Measurements from ENCODE around the gene MMP11.

The MMP11 gene

DNA sequence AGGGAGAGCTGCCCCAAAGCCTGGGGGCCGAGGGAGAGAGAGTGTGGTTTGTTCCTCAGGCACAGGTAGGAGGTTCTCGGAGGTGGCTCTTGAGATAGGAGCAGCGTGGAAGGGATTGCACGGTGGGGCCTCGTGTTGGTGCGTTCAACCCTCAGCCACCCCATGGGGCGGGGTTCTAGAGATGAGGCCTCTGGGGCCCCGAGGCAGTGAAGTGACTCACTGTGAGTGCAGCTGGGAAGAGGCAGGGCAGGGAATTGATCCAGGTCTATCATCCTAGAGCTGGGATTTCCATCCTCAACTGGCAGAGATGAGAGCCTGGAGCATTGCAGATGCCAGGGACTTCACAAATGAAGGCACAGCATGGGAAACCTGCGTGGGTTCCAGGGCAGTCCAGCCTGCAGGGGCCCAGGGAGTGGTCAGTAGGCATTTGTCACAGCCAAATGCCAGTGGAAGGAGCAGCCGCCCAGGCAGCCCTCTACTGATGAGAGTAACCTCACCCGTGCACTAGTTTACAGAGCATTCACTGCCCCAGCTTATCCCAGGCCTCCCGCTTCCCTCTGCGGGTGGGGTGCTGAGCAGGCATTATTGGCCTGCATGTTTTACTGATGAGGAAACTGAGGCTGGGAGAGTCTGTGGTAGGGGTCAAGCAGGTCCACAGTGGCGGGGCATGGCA is 9.0 kb downstream of the MMP11 start:
- peak; percentile 66 for DNase-seq

DNA sequence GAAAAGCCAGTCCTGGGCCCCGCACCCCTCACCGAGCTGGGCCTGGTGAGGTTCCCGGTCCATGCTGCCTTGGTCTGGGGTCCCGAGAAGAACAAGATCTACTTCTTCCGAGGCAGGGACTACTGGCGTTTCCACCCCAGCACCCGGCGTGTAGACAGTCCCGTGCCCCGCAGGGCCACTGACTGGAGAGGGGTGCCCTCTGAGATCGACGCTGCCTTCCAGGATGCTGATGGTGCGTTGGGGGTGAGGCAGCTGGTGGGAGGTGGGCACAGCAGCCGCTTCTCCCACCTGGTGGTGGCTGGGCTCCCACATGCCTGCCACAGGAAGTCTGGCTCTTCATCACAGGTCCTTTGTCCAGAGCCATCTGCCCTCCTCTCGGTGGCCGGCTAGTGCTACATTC is 9.6 kb downstream of the MMP11 start:
- DNase-seq: no peak

DNA sequence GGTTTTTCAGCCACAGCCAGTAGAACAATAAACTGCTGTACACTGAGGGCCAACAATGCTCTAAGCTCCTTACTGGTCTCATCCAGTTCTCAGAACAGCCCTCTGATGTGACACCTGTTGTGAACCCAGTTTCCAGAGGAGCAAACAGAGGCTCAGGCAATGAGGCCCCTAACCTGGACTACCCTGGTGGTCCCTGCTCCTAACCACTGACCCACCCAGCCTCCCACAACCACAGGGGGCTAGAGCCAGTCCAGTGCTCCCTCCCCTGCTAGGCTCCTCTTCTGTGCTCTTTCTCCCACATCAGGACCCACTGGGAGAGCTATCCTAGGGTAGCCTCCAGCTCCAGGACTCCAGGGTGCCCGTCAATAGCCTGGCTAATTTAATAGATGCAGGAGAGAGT is 10.1 kb downstream of the MMP11 start:
- DNase-seq: no peak

DNA sequence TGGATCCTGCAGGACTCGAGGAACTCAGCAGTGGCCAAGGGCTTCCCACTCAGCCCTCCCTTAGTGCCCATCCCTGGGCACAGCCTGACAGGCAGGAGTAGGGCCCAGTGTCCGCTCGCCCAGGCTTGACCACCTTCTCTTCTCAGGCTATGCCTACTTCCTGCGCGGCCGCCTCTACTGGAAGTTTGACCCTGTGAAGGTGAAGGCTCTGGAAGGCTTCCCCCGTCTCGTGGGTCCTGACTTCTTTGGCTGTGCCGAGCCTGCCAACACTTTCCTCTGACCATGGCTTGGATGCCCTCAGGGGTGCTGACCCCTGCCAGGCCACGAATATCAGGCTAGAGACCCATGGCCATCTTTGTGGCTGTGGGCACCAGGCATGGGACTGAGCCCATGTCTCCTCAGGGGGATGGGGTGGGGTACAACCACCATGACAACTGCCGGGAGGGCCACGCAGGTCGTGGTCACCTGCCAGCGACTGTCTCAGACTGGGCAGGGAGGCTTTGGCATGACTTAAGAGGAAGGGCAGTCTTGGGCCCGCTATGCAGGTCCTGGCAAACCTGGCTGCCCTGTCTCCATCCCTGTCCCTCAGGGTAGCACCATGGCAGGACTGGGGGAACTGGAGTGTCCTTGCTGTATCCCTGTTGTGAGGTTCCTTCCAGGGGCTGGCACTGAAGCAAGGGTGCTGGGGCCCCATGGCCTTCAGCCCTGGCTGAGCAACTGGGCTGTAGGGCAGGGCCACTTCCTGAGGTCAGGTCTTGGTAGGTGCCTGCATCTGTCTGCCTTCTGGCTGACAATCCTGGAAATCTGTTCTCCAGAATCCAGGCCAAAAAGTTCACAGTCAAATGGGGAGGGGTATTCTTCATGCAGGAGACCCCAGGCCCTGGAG is 10.9 kb downstream of the MMP11 start:
- DNase-seq: no peak

DNA sequence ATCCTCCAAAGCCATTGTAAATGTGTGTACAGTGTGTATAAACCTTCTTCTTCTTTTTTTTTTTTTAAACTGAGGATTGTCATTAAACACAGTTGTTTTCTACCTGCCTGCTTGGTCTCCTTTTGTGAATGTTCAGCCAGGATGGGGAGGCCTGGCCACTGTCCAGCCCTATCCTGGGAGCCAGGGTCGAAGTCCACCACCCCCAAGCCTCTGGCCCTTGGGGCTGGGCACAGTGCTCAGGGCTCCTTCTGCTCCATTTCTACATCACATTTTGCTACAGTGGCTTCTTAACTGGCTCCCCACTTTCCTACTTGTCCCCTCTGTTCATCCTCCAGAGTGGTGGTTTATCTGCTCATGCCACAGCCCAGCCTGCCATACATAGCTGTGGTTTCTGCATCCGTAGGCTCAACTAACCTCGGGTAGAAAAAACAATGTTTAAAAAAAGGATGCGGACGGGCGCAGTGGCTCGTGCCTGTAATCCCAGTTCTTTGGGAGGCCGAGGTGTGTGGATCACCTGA is 11.6 kb downstream of the MMP11 start:
- DNase-seq: peak; percentile 22

DNA sequence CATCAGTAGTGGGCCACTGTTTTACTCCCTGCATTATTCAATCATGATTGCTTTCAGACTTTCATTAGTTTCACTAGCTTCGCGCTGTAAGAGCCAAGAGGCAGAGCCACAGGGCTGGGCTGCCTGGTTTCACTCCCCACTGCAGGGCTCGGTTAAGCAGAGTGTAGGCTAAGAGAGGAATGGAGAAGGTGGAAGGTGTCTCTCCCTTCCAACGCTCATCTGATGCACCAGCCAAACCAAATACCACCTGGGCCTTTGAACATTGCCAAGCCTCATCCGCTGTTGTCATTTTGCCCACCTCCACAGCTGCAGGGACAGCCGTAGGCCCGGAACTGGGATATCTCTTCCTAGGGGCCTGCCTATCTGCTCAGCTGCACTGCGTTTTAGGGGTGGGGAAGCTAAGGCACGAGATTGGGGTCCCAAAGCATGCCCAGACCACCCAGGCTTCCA is 13.6 kb downstream of the MMP11 start:
- no peak for DNase-seq

DNA sequence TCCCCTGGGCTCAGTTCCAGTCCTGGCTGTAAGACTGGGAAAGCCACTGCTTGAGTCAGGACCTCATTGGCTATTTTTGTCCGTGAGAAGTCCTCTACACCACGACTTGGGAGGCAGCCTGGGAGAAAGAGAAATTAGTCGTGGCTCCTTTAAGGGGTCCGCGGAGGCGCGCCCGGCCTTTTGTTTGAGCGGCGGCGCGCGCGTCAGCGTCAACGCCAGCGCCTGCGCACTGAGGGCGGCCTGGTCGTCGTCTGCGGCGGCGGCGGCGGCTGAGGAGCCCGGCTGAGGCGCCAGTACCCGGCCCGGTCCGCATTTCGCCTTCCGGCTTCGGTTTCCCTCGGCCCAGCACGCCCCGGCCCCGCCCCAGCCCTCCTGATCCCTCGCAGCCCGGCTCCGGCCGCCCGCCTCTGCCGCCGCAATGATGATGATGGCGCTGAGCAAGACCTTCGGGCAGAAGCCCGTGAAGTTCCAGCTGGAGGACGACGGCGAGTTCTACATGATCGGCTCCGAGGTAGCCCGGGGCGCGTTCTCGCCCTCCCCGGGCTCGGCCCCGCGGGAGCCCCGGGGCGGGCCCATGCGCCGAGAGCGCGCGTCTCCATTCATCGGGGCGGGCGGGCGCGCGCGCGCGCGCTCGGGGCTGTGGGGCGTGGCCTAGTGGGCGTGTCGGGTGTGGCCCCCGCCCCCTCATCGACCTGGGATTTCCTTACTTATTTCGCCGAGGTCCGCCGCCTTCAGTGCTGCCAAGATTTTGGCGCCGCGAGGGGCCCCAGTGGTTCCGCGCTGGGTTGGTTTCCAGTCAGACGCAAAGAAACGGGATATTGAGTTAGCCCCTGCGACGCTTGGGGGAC is 14.3 kb downstream of the MMP11 start, which contains the start of gene SMARCB1:
Gene SMARCB1 (plus strand): TSS at position 215 of the 848 bp plus-strand sequence. CDS start 204 bp downstream, at position 419.
- peak; percentile 91 for DNase-seq

DNA sequence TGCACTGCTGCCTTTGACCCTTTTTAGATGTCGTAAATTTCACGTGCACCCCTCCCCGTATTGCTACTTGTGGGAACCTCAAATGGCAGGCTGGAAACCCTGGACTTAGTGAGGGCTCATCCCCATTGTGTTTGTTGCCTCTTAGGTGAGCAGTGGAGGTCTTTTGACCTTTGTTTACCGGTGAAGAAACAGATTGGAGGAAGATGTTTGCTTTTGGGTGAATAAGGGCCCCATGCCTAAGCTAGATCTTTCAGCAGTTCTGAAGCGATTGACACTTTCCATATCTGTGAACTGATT is 14.9 kb downstream of the MMP11 start:
- no peak for DNase-seq

DNA sequence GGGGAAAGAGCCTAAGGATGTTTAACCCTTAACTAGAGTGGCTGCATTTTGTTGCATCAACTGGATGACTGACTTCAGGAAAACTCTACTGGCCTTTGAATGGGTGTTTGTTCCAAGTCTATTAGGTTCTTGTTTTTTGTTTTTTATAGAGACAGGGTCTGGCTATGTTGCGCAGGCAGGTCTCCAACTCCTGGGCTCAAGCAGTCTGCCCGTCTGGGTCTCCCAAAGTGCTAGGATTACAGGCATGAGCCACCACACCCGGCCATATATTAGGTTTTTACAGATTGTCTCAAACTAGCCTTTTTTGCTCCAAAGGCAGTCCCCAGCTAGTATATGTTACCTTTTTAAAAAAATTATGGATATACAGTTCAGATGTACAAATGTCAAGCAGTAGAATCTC is 15.3 kb downstream of the MMP11 start:
- no peak for DNase-seq

DNA sequence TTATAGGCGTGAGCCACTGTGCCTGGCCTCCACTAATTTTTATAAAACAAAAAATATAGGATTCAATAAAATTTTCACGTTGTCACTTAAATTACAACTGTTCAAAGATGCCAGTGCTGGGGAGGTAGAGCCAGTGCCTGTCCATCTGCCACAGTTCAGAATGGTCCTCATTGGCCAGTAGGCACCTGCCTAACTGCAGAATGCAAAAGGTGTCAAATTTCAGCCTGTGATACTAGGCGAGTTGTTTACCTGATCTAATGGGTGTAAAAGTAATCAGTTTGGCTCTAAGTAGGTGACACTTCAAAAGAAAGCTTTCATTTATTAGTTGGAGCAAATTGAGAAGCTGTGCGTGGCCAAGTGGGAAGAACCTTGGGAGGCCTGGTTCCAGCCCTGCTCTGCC is 16.5 kb downstream of the MMP11 start:
- no peak for DNase-seq

DNA sequence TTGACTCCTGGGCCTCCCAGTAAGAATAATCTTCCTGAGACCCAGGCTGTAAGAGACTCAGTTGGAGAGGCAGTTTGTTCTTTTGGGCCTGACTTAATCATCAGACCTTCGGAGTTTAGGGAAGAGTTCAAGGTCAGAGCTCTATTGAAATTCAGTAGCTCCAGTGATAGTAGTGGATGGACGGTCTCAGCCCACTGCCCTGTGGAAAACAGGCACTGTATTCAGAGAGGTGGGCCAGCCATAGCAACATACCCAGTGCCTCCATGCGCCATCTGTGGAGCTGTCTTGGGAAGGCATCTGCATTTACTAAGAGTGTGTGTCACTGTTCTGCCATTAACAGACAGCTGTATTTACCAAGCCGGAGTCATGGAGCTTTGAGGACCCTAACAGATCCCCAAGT is 17.0 kb downstream of the MMP11 start:
- no peak for DNase-seq

DNA sequence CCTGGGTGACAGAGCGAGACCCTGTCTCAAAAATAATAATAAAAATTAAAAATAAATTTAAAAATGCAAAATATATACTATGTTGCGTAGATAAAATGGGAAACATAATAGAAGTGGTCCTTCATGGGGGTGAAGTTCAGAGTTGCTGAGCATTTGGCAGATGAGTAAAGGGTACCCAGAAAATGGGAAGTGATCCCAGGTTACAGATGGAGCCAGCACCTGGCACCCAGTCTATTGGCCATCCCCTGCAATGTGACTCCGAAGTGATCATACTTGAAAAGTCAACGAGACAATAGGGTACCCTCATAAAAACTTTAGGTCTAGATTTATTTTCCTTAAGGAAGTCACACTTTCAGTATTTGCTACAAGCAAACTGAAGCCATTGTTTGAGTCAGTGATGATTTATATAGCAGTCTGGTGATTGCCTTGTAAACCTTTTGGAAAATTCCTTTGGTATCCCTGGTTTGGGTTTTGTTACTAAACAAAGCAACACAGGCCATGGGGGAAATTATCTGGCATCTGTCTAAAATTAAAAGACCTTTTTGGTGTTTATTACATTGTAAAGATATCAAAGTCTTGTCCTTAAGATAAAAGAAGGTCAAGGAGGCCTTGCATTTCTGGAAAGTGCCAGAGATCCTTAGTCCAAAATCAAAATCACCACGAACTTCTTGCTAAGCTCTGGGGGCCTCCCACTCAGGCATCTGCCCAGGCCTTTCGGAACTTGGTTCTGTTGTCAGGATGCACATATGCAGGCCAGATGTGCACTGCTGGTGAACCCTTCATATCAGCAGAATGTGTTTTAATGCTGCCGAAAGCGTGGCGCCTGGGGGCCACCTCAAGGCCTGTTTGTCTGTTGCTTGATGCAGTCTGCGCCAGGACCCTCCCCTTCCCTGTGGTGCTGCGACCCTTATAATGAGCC is 18.4 kb downstream of the MMP11 start:
- peak; percentile 74 for DNase-seq

DNA sequence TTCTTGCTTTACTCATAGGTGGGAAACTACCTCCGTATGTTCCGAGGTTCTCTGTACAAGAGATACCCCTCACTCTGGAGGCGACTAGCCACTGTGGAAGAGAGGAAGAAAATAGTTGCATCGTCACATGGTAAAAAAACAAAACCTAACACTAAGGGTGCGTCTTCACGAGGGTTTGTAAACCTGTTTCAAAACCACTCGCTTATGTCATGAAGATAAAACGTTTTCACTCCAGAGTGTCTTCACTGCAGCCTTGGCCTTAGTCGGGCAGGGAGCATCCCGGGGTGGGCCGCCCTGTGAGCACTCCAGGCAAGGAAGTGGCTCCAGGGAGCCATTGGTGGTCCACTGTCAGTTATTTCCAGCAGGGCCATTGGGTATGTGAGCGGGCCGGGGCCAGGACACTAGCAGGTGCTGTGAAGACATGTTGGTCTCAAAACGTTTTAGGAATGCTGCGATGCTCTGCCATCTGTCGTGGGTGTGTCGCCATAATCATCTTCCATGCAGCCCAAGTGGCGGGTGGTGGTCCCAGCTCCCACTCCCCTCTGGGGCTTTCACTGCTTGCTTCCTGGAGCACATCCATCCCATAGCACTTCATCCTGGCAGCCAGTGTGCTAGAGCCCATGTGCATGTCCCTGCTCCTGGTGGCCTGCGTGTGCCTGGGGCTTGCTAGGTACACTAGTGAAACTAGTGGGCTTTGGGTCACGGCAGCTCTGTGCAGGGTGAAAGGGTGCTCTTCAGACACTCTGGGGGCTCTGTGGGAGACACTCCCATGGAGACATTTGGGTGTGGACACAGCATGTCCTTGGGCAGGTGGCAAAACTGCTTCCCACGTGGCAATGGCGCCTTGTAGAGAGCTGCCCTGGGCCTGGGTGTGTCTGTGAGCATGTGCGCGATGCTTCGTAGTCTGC is 19.3 kb downstream of the MMP11 start:
- no peak for DNase-seq

DNA sequence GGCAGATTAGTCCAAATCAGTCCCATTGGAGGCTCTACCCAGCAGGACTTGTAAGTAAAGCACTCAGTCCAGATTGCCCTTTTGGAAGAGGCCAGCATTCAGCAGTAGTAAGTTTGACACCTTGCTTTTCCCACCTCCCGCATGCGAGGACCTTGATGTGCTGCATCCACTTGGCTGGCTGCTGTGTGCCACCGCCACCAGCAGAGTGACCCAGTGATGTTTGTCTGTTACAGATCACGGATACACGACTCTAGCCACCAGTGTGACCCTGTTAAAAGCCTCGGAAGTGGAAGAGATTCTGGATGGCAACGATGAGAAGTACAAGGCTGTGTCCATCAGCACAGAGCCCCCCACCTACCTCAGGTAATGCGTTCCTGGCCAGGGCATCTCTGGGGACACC is 20.7 kb downstream of the MMP11 start:
- no peak for DNase-seq

DNA sequence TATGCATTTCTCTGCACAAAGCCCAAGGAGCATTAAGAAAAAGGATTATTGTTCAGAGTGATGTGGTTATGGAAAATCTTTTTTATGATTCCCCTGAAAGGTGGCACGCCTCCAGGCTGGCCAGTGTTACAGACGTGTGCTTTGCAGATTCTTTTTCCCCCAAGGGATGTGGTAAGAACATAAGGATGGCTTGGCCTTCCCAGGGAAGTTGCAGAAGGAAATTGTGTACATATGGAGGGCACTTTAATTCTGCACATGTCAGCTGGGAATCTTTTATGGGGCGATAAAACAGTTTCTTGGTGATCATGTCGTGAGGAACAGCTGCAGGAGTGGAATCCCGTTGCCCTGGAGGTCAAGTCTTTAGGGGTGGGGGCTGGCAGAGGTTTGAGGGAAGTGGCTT is 23.8 kb downstream of the MMP11 start:
- peak; percentile 87 for DNase-seq

DNA sequence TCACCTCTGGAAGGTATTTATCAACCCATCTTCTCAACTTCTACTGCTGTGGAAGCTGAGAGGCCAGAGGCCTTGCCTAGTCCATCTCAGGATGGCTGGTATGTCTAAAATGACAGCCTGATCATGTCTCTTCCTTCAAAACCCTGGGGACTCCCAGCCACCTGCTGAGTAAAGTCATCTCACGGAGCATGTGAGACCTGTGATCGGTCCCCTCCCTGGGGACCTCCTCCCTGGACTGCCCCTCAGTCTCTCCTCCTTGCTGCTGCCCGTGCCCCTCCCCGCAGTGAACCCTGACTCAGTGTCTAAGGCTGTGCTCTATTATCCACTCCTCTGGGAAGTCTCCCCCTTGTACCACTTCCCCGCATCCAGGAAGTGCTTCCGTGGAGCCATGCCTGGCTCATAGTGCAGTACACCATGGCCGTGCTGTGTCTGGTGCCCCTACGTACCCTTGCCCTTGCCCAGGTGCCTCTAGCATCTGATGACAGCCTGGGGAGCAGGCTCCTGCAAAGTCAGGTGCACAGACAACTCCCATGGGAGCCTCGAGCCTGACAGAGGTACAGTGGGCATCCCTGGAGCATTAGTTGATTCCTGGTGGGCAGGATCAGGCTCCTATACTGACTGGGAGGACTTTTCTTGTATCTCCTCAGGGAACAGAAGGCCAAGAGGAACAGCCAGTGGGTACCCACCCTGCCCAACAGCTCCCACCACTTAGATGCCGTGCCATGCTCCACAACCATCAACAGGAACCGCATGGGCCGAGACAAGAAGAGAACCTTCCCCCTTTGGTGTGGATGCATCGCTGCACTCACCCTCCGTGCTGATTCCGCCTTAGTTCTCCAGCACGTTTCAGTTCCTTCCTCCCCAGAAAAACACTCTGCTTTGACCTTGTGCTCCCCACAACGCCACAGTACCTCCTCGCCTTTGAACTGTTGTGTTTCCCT is 27.9 kb downstream of the MMP11 start:
- DNase-seq: no peak

DNA sequence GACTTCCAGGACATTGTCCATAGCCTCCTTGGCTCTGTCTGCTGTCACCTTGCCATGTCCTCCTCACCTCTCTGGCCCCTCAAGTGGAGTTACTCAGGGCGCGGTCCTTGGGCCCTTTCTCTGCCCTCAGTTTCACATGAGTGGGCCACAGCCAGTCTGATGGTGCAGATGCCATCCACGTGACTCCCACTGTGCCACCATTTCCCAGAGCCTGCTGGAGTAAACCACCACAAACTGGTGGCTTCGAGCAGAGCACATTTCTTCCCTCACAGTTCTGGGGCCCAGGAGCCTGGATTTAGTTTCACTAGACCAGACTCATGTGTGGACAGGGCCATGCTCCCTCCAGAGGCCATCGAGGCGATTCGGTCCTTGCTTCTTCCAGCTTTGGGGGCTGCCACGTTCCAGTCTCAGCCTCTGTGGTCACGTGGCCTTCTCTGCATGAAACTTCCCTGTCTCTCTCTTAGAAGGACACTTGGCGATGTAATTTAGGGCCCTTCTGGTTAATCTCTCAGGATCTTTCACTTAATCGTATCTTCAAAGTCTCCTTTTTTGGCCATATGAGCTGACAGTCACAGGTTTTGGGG is 28.7 kb downstream of the MMP11 start:
- DNase-seq: no peak

DNA sequence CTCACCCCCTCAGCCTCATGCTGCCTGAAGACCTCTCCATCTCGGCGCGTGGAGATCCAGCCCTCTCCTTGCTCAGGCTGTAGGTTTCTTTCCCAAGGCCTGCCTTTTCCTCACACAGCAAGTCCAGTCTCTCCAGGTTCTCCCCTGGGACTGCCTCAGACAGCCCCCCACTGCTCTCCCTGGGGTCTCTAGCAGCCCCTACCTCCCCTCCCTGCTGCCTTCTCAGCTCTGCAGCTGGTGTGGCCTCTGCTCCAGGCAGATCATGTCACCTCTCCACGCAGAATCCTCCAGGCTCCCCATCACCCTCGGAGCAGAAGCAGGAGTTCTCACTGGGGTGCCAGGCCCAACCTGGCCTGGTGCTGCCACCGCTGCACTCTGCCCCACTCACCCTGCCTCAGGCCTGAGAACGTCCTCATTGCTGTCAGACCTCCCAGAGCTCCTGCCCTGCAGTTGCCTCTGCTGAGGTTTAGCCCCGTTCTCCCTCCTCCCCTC is 29.3 kb downstream of the MMP11 start:
- DNase-seq: no peak

Data from fibroblast of skin of right quadriceps (primary cell).